ENCODE results near the gene PLCE1. TPM values are rescaled to one million over a fixed set of nuclear protein-coding genes. Genes with fewer than 3 reads are reported as not detected.

The PLCE1 gene
- polyA plus RNA-seq, 1 donor (not counting 4 experiments of a cell fraction or from before 2014, with no cell fraction given): 0.01 TPM

GRCh38 chr10:93980486-93980885 is 13.2 kb upstream of the PLCE1 start:
- H2AFZ ChIP-seq (ENCODE audit: control insufficient read depth, low read length): no peak overlapping the region
- H3K27me3 ChIP-seq (ENCODE audit: control insufficient read depth, extremely low read depth, insufficient read depth, low read length): no peaks in the 10 kb centered on the region
- TF ChIP-seq EZH2 (IDR thresholded peaks at IDR 0.05; ENCODE audit: low read length) (no peak), CTCF (optimal IDR thresholded peaks at IDR 0.05 in 1 of 3, IDR thresholded peaks at IDR 0.05 in 1 of 3, conservative IDR thresholded peaks at IDR 0.05 in 1 of 3; ENCODE audit: extremely low read depth in 1 of 3, insufficient read depth in 2 of 3, low read length in 3 of 3) (no peak)
- no peaks in the 10 kb centered on the region for H3K9me3 ChIP-seq (ENCODE audit: control insufficient read depth, low read depth, low read length)
- H4K20me1 ChIP-seq (ENCODE audit: control insufficient read depth, extremely low read depth, insufficient read depth, low read length): no peaks in the 10 kb centered on the region
- H3K4me3 ChIP-seq (ENCODE audit: control insufficient read depth in 2 of 3, extremely low read depth in 1 of 3, insufficient read depth in 2 of 3, low read depth in 1 of 3, low read length in 3 of 3): no peak overlapping the region
- no peak overlapping the region for H3K4me2 ChIP-seq (ENCODE audit: control insufficient read depth, extremely low read depth, insufficient read depth, low read depth, low read length)
- no peak overlapping the region for H3K9ac ChIP-seq (ENCODE audit: control insufficient read depth, extremely low read depth, insufficient read depth, low read length)
- no peaks in the 10 kb centered on the region for H3K79me2 ChIP-seq (ENCODE audit: control insufficient read depth, insufficient read depth, low read length)
- DNase-seq (ENCODE audit: low read depth, low spot score) (no peak), FAIRE-seq (no peak)
- no peak overlapping the region for H3K27ac ChIP-seq (ENCODE audit: control insufficient read depth, insufficient read depth, low read length)
- H3K36me3 ChIP-seq (ENCODE audit: control insufficient read depth in 2 of 2, extremely low read depth in 1 of 2, insufficient read depth in 2 of 2, low read length in 2 of 2): no peaks in the 10 kb centered on the region
- no peaks in the 10 kb centered on the region for H3K9me1 ChIP-seq (ENCODE audit: control insufficient read depth, extremely low read depth, insufficient read depth, low read length)
- no peaks in the 10 kb centered on the region for H3K4me1 ChIP-seq (ENCODE audit: control insufficient read depth, extremely low read depth, insufficient read depth, low read length)
- dilution Hi-C loops (cut with MboI; ENCODE audit: extremely low pct_ligation_motif_present, low sequenced_read_pairs): no loop called here

GRCh38 chr10:93991114-93991513 is 2.6 kb upstream of the PLCE1 start:
- H3K4me2 ChIP-seq (ENCODE audit: control insufficient read depth, extremely low read depth, insufficient read depth, low read depth, low read length): no peak overlapping the region
- dilution Hi-C loops (cut with MboI; ENCODE audit: extremely low pct_ligation_motif_present, low sequenced_read_pairs): no loop called here
- H3K27ac ChIP-seq (ENCODE audit: control insufficient read depth, insufficient read depth, low read length): no peak overlapping the region
- no peak overlapping the region for H3K4me3 ChIP-seq (ENCODE audit: control insufficient read depth in 2 of 3, extremely low read depth in 1 of 3, insufficient read depth in 2 of 3, low read depth in 1 of 3, low read length in 3 of 3)
- H3K27me3 ChIP-seq (ENCODE audit: control insufficient read depth, extremely low read depth, insufficient read depth, low read length): peaks cover 35% of the 10 kb centered on the region
- FAIRE-seq (no peak), DNase-seq (ENCODE audit: low read depth, low spot score) (no peak)
- no peaks in the 10 kb centered on the region for H3K79me2 ChIP-seq (ENCODE audit: control insufficient read depth, insufficient read depth, low read length)
- TF ChIP-seq EZH2 (IDR thresholded peaks at IDR 0.05; ENCODE audit: low read length) (no peak), CTCF (optimal IDR thresholded peaks at IDR 0.05 in 1 of 3, IDR thresholded peaks at IDR 0.05 in 1 of 3, conservative IDR thresholded peaks at IDR 0.05 in 1 of 3; ENCODE audit: extremely low read depth in 1 of 3, insufficient read depth in 2 of 3, low read length in 3 of 3) (no peak)
- H3K9ac ChIP-seq (ENCODE audit: control insufficient read depth, extremely low read depth, insufficient read depth, low read length): no peak overlapping the region
- no peaks in the 10 kb centered on the region for H3K9me3 ChIP-seq (ENCODE audit: control insufficient read depth, low read depth, low read length)
- no peaks in the 10 kb centered on the region for H3K9me1 ChIP-seq (ENCODE audit: control insufficient read depth, extremely low read depth, insufficient read depth, low read length)
- H4K20me1 ChIP-seq (ENCODE audit: control insufficient read depth, extremely low read depth, insufficient read depth, low read length): no peaks in the 10 kb centered on the region
- H2AFZ ChIP-seq (ENCODE audit: control insufficient read depth, low read length): no peak overlapping the region
- H3K36me3 ChIP-seq (ENCODE audit: control insufficient read depth in 2 of 2, extremely low read depth in 1 of 2, insufficient read depth in 2 of 2, low read length in 2 of 2): no peaks in the 10 kb centered on the region
- H3K4me1 ChIP-seq (ENCODE audit: control insufficient read depth, extremely low read depth, insufficient read depth, low read length): no peaks in the 10 kb centered on the region
